ENCODE results near the gene SYAP1. TPM values are rescaled to one million over a fixed set of nuclear protein-coding genes. Genes with fewer than 3 reads are reported as not detected.

The SYAP1 gene
- total RNA-seq, 2 experiments from 2014 or later: 20.6 to 22.3 TPM

Other genes with a start within 250 kb of the SYAP1 start
- not detected for gene S100G, start 69.5 kb upstream of the SYAP1 start, total RNA-seq
- 1 to 10 TPM; 6.6 to 7.1 TPM for gene CTPS2, start 6.9 kb upstream of the SYAP1 start, total RNA-seq
- gene TXLNG, start 66.9 kb downstream of the SYAP1 start, total RNA-seq: 10 to 100 TPM; 27.5 to 28.1 TPM
- 100 to 1,000 TPM; 192 TPM for gene RBBP7, start 150.8 kb downstream of the SYAP1 start, total RNA-seq
- gene REPS2, start 227.0 kb downstream of the SYAP1 start, total RNA-seq: not detected